Measurements from ENCODE around the gene NAA60. TPM values are rescaled to one million over a fixed set of nuclear protein-coding genes. Genes with fewer than 3 reads are reported as not detected.

The NAA60 gene
- total and polyA plus RNA-seq, 2 of the 13 experiments (the other 11 are each of a cell fraction or from before 2014, with no cell fraction given) = 14.7 to 32.0 TPM

DNA sequence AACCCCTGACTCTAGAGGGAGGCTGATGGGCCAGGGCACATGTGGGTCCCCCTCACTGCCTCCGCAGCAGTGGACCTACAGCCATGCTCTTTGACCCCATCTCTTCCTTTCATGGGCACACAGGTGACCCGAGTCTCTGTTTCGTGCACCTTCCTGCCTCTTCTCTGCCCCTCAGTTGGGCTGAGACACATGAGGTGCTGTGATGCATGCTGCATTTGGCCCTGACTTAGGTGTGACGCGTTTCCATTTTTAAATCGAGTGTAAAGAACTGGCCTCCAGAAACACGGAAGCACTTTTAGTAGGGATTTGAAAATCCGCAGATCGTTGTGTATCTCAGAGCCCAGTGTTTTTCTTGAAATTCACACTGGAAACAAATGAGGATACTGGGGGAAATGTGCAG is 27.2 kb downstream of the NAA60 start:
- Histone ChIP-seq H3K4me2 (ENCODE audit: low read depth, low read length) (no peak overlapping the region), H3K9ac (ENCODE audit: insufficient read depth, low read depth, low read length) (no peak overlapping the region), H3K27ac (ENCODE audit: extremely low read length, insufficient read depth, low read length) (no peak overlapping the region), H3K4me3 (replicated peaks in 1 of 3; ENCODE audit: insufficient read depth in 1 of 3, low read depth in 2 of 3, low read length in 3 of 3) (no peak overlapping the region), H4K20me1 (ENCODE audit: insufficient read depth, low read length) (peaks cover 81% of the 10 kb centered on the region), H3K9me3 (ENCODE audit: low read length) (no peaks in the 10 kb centered on the region), H2AFZ (ENCODE audit: low read length) (no peak overlapping the region), H3K4me1 (ENCODE audit: insufficient read depth, low read length) (peaks cover 22% of the 10 kb centered on the region), H3K36me3 (replicated peaks in 1 of 2; ENCODE audit: control insufficient read depth in 1 of 2, insufficient read depth in 2 of 2, low read length in 2 of 2) (peaks cover 12 to 39% of the 10 kb centered on the region in 2 experiments), H3K79me2 (ENCODE audit: insufficient read depth, low read length) (peaks cover 94% of the 10 kb centered on the region), H3K27me3 (ENCODE audit: control insufficient read depth in 1 of 2, insufficient read depth in 2 of 2, low read length in 2 of 2) (no peaks in the 10 kb centered on the region)
- no peak for DNase-seq (ENCODE audit: low spot score)
- intact Hi-C loops (cut with micrococcal nuclease; ENCODE audit: unreplicated experiment) = no loop called here
- no peak for ATAC-seq
- 95% methylated on average over 9 of the region's 9 CpGs for whole genome bisulfite sequencing (ENCODE audit: low lambda C conversion rate)
- in situ Hi-C loops (cut with HindIII; ENCODE audit: extremely low pct_ligation_motif_present, low pct_unique_long_range_greater_than_20kb) = no loop called here
- FAIRE-seq = no peak
- no TSS peak for BruUV-seq (replicated peaks)
- ChIA-PET CTCF (ENCODE audit: low intra/inter-chr PET ratio, low total read pairs) (no interaction called here), POLR2A (no interaction called here)
- TF ChIP-seq ZKSCAN1 (IDR thresholded peaks at IDR 0.05; ENCODE audit: low read length) (no peak), ZNF703 (CRISPR knock-in tag; IDR thresholded peaks at IDR 0.05; ENCODE audit: borderline replicate concordance) (no peak), ZNF607 (CRISPR knock-in tag; IDR thresholded peaks at IDR 0.05; ENCODE audit: borderline replicate concordance) (no peak), PHF20 (CRISPR knock-in tag; IDR thresholded peaks at IDR 0.05) (no peak), MAF1 (CRISPR knock-in tag; IDR thresholded peaks at IDR 0.05; ENCODE audit: borderline replicate concordance) (no peak), ZNF569 (CRISPR knock-in tag; IDR thresholded peaks at IDR 0.05; ENCODE audit: borderline replicate concordance) (no peak), KDM2A (CRISPR knock-in tag; IDR thresholded peaks at IDR 0.05; ENCODE audit: borderline replicate concordance, low read depth) (no peak), ZBTB25 (CRISPR knock-in tag; IDR thresholded peaks at IDR 0.05) (no peak), CENPX (CRISPR knock-in tag; IDR thresholded peaks at IDR 0.05) (no peak), ZNF615 (CRISPR knock-in tag; IDR thresholded peaks at IDR 0.05; ENCODE audit: borderline replicate concordance) (no peak), HNRNPL (IDR thresholded peaks at IDR 0.05; ENCODE audit: low read depth, low read length) (no peak), TFDP1 (CRISPR knock-in tag; IDR thresholded peaks at IDR 0.05; ENCODE audit: borderline replicate concordance) (no peak), ZNF333 (CRISPR knock-in tag; IDR thresholded peaks at IDR 0.05; ENCODE audit: borderline replicate concordance) (no peak)
- TF ChIP-seq, protein P1, sequence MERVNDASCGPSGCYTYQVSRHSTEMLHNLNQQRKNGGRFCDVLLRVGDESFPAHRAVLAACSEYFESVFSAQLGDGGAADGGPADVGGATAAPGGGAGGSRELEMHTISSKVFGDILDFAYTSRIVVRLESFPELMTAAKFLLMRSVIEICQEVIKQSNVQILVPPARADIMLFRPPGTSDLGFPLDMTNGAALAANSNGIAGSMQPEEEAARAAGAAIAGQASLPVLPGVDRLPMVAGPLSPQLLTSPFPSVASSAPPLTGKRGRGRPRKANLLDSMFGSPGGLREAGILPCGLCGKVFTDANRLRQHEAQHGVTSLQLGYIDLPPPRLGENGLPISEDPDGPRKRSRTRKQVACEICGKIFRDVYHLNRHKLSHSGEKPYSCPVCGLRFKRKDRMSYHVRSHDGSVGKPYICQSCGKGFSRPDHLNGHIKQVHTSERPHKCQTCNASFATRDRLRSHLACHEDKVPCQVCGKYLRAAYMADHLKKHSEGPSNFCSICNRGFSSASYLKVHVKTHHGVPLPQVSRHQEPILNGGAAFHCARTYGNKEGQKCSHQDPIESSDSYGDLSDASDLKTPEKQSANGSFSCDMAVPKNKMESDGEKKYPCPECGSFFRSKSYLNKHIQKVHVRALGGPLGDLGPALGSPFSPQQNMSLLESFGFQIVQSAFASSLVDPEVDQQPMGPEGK (CRISPR knock-in tag; IDR thresholded peaks at IDR 0.05) = no peak
- TF ChIP-seq, protein P2, sequence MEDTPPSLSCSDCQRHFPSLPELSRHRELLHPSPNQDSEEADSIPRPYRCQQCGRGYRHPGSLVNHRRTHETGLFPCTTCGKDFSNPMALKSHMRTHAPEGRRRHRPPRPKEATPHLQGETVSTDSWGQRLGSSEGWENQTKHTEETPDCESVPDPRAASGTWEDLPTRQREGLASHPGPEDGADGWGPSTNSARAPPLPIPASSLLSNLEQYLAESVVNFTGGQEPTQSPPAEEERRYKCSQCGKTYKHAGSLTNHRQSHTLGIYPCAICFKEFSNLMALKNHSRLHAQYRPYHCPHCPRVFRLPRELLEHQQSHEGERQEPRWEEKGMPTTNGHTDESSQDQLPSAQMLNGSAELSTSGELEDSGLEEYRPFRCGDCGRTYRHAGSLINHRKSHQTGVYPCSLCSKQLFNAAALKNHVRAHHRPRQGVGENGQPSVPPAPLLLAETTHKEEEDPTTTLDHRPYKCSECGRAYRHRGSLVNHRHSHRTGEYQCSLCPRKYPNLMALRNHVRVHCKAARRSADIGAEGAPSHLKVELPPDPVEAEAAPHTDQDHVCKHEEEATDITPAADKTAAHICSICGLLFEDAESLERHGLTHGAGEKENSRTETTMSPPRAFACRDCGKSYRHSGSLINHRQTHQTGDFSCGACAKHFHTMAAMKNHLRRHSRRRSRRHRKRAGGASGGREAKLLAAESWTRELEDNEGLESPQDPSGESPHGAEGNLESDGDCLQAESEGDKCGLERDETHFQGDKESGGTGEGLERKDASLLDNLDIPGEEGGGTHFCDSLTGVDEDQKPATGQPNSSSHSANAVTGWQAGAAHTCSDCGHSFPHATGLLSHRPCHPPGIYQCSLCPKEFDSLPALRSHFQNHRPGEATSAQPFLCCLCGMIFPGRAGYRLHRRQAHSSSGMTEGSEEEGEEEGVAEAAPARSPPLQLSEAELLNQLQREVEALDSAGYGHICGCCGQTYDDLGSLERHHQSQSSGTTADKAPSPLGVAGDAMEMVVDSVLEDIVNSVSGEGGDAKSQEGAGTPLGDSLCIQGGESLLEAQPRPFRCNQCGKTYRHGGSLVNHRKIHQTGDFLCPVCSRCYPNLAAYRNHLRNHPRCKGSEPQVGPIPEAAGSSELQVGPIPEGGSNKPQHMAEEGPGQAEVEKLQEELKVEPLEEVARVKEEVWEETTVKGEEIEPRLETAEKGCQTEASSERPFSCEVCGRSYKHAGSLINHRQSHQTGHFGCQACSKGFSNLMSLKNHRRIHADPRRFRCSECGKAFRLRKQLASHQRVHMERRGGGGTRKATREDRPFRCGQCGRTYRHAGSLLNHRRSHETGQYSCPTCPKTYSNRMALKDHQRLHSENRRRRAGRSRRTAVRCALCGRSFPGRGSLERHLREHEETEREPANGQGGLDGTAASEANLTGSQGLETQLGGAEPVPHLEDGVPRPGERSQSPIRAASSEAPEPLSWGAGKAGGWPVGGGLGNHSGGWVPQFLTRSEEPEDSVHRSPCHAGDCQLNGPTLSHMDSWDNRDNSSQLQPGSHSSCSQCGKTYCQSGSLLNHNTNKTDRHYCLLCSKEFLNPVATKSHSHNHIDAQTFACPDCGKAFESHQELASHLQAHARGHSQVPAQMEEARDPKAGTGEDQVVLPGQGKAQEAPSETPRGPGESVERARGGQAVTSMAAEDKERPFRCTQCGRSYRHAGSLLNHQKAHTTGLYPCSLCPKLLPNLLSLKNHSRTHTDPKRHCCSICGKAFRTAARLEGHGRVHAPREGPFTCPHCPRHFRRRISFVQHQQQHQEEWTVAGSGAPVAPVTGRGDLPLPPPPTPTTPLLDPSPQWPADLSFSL (CRISPR knock-in tag; IDR thresholded peaks at IDR 0.05) = no peak
